D721Med (cell line): ENCODE data around the gene OTOA.

ENCODE experiments used
- DNase-seq: peaks from one replicate; pipeline ENCODE4 v3.0.0; 2011; ENCODE audit warnings: low spot score; ENCODE audit not compliant: insufficient read length
- FAIRE-seq: peaks from 2 replicates; lab custom pipeline; 2011; peaks lifted over from hg19 to GRCh38; lab: Jason Lieb, UNC
- CTCF ChIP-seq: IDR thresholded peaks from 2 replicates; pipeline ENCODE4 v1.5.1; 2012; ENCODE audit warnings: mild to moderate bottlenecking, control low read depth; ENCODE audit not compliant: insufficient read depth; ENCODE audit errors: missing control alignments

The OTOA gene

DNA sequence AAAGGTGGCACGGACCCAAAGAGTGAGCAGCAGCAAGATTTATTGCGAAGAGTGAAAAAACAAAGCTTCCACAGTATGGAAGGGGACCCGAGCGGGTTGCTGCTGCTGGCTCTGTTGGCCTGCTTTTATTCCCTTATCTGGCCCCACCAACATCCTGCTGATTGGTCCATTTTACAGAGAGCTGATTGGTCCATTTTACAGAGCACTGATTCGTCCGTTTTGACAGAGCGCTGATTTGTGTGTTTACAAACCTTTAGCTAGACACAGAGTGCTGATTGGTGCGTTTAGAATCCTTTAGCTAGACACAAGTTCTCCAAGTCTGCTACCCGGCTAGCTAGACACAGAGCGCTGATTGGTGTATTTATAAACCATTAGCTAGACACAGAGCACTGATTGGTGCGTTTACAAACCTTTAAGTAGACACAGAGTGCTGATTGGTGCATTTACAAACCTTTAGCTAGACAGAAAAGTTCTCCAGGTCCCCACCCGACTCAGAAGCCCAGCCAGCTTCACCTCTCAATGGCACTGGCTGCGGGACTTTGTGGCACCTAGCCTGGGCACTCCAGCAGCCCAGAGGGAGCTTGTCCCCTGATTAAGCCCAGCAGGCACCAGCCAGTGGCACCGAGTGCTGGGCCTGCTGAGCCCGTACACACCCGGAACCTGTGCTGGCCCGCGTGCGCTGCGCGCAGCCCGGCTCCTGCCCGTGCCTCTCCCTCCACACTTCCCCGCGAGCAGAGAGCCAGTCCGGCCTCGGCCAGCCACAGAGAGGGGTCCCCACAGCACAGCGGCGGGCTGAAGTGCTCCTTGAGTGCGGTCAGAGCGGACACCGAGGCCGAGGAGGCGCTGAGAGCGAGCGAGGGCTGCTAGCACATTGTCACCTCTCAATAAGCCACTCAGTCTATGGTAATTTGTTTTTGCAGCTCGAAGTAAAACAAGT lies 26.5 kb upstream of the OTOA start:
- no peak for DNase-seq
- TF ChIP-seq CTCF = no peak

GRCh38 chr16:21638573-21638975 lies 25.2 kb upstream of the OTOA start:
- DNase-seq (no peak), FAIRE-seq (no peak)
- no peak for TF ChIP-seq CTCF

More for the DNA sequence above, 26.5 kb upstream of the OTOA start:
- FAIRE-seq = no peak

- DNase-seq (no peak), FAIRE-seq (no peak)
- no peak for TF ChIP-seq CTCF
Observed at GRCh38 chr16:21639493-21639892, 24.3 kb upstream of the OTOA start.

DNA sequence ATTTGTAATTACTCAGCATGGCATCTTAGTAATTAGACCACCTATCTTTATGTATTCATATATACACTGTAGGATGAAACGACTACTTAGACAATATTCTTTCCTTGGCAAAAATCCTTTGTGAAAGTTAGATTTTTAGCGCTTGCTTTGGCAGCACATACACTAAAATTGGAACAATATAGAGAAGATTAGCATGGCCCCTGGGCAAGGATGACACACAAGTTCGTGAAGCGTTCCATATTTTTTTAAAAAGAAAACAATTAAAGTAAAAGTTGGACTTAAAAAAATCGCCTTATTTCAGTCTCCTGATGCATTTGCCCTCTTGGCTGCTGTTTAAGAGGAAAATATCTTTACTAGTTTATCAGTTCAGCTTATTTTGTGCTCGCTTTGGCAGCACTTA lies 21.9 kb upstream of the OTOA start:
- DNase-seq = no peak
- TF ChIP-seq CTCF = no peak
- FAIRE-seq = no peak

DNA sequence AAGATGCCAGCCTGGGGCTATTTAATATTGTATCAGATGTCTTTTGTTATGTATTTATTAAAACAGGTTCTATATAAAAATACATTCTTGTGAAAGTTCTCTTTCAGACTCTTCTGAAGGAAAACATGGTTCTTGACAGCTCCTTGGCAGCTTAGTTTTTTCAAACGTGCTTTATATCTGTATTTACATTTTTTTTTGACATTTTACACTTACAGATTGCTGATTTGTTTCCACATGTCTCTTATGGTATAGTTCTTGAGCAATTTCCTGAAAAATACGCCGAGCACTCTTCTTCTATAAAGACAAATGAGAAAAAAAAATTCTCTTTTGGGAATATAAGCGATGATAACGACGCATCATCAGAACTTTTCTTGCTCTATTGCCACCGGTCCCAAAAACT lies 20.9 kb upstream of the OTOA start:
- no peak for TF ChIP-seq CTCF
- no peak for FAIRE-seq
- no peak for DNase-seq

- no peak for DNase-seq
- no peak for FAIRE-seq
- TF ChIP-seq CTCF = no peak
Observed at GRCh38 chr16:21643785-21644184, 20.0 kb upstream of the OTOA start.

DNA sequence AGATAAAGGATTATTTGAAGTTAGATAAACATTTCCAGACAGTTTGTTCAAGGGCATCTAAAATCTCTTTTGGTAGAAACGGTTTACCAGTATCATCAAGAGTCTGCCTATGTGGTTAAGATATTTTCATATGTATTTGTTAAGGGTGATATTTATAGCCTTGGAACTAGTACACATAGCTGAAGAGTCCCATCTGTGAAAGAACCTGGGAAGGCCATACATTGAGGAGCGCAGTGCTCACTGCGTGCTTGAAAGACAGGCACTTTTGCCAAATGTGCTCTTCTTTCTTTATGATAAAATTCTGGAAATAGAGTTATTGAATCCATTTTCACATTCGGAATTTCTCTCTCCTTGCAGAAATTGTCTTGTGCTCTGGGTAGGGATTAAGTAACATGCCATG lies 19.1 kb upstream of the OTOA start:
- DNase-seq (no peak), FAIRE-seq (no peak)
- no peak for TF ChIP-seq CTCF
